KOPT-K1 (cell line): ENCODE measurements around the gene SKIDA1.

Source experiments
- H3K27ac ChIP-seq: fragments of 200-600 bp; sonication (generic); 2 replicates; pipeline ENCODE4 v1.5.1; 2016; ENCODE audit warnings: antibody characterized with exemption, mild to moderate bottlenecking, low read depth, low read length; ENCODE audit not compliant: poor library complexity, severe bottlenecking
- H3K36me3 ChIP-seq: fragments of 200-600 bp; sonication (generic); 2 replicates; pipeline ENCODE4 v1.5.1; 2017; ENCODE audit warnings: antibody characterized with exemption, mild to moderate bottlenecking, low read length, moderate library complexity; ENCODE audit not compliant: insufficient read depth
- H3K9me3 ChIP-seq: fragments of 200-600 bp; sonication (generic); 2 replicates; pipeline ENCODE4 v1.5.1; 2017; ENCODE audit warnings: antibody characterized with exemption, low read length, mild to moderate bottlenecking; ENCODE audit not compliant: insufficient read depth, poor library complexity, severe bottlenecking

SKIDA1 gene

GRCh38 chr10:21502348-21502740 is 23.1 kb downstream of the SKIDA1 start:
- Histone ChIP-seq H3K27ac (no peak overlapping the region), H3K36me3 (no peaks in the 10 kb centered on the region), H3K9me3 (no peaks in the 10 kb centered on the region)

- Histone ChIP-seq H3K36me3 (no peaks in the 10 kb centered on the region), H3K27ac (no peak overlapping the region), H3K9me3 (no peaks in the 10 kb centered on the region)
Observed at GRCh38 chr10:21501731-21502347, 23.6 kb downstream of the SKIDA1 start.

GRCh38 chr10:21501091-21501490 is 24.4 kb downstream of the SKIDA1 start:
- Histone ChIP-seq H3K27ac (no peak overlapping the region), H3K9me3 (no peaks in the 10 kb centered on the region), H3K36me3 (no peaks in the 10 kb centered on the region)

GRCh38 chr10:21500578-21500910 is 24.9 kb downstream of the SKIDA1 start:
- Histone ChIP-seq H3K9me3 (no peaks in the 10 kb centered on the region), H3K27ac (no peak overlapping the region)

GRCh38 chr10:21499701-21500577 is 25.5 kb downstream of the SKIDA1 start:
- H3K36me3 ChIP-seq: no peaks in the 10 kb centered on the region

More at GRCh38 chr10:21500578-21500910, 24.9 kb downstream of the SKIDA1 start:
- H3K36me3 ChIP-seq: no peaks in the 10 kb centered on the region

GRCh38 chr10:21498986-21499385 is 26.5 kb downstream of the SKIDA1 start:
- Histone ChIP-seq H3K27ac (no peak overlapping the region), H3K36me3 (no peaks in the 10 kb centered on the region), H3K9me3 (no peaks in the 10 kb centered on the region)

More at GRCh38 chr10:21499701-21500577, 25.5 kb downstream of the SKIDA1 start:
- no peak overlapping the region for H3K27ac ChIP-seq
- no peaks in the 10 kb centered on the region for H3K9me3 ChIP-seq

GRCh38 chr10:21498377-21498776 is 27.1 kb downstream of the SKIDA1 start:
- Histone ChIP-seq H3K9me3 (no peaks in the 10 kb centered on the region), H3K27ac (no peak overlapping the region), H3K36me3 (no peaks in the 10 kb centered on the region)

GRCh38 chr10:21497177-21497807 is 28.2 kb downstream of the SKIDA1 start:
- no peak overlapping the region for H3K27ac ChIP-seq
- H3K36me3 ChIP-seq: no peaks in the 10 kb centered on the region

GRCh38 chr10:21496343-21497176 is 28.9 kb downstream of the SKIDA1 start:
- H3K27ac ChIP-seq: peak overlapping the region; percentile 74
- H3K36me3 ChIP-seq: no peaks in the 10 kb centered on the region
- H3K9me3 ChIP-seq: no peaks in the 10 kb centered on the region

More at GRCh38 chr10:21497177-21497807, 28.2 kb downstream of the SKIDA1 start:
- no peaks in the 10 kb centered on the region for H3K9me3 ChIP-seq

- no peaks in the 10 kb centered on the region for H3K9me3 ChIP-seq
- peak overlapping the region; percentile 74 for H3K27ac ChIP-seq
- no peaks in the 10 kb centered on the region for H3K36me3 ChIP-seq
Observed at GRCh38 chr10:21495752-21496342, 29.6 kb downstream of the SKIDA1 start.

GRCh38 chr10:21495002-21495751 is 30.3 kb downstream of the SKIDA1 start:
- no peaks in the 10 kb centered on the region for H3K9me3 ChIP-seq
- no peaks in the 10 kb centered on the region for H3K36me3 ChIP-seq
- peak overlapping the region; percentile 74 for H3K27ac ChIP-seq

- H3K27ac ChIP-seq: no peak overlapping the region
- H3K9me3 ChIP-seq: no peaks in the 10 kb centered on the region
- no peaks in the 10 kb centered on the region for H3K36me3 ChIP-seq
Observed at GRCh38 chr10:21494191-21495001, 31.1 kb downstream of the SKIDA1 start.

- no peaks in the 10 kb centered on the region for H3K9me3 ChIP-seq
- no peak overlapping the region for H3K27ac ChIP-seq
- no peaks in the 10 kb centered on the region for H3K36me3 ChIP-seq
Observed at GRCh38 chr10:21493784-21494183, 31.7 kb downstream of the SKIDA1 start.
